ENCODE measurements around the gene AIFM2.
"Not testable (repeated sequence)": the region's sequence is repeated elsewhere in the genome, so short reads cannot be mapped to it uniquely, and the experiment has no call there.

DNA sequence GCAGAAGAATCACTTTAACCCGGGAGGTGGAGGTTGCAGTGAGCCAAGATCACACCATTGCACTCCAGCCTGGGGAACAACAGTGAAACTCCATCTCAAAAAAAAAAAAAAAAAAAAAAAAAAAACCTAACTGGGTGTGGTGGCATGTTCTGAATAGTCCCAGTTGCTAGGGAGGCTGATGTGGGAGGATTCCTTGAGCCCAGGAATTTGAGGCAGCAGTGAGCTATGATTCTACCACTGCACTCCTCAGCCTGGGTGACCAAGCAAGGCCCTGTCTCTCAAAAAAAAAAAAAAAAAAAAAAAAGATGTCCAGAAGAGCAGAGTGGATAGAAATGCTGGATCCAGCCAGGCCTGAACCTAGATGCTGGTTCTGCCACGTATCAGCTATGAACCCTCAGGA lies 51.8 kb downstream of the AIFM2 start:
- not testable (repeated sequence) for TF ChIP-seq GABPA (IDR thresholded peaks at IDR 0.05 in 1 of 2, conservative IDR thresholded peaks at IDR 0.05 in 1 of 2)
- TF ChIP-seq, protein P1, sequence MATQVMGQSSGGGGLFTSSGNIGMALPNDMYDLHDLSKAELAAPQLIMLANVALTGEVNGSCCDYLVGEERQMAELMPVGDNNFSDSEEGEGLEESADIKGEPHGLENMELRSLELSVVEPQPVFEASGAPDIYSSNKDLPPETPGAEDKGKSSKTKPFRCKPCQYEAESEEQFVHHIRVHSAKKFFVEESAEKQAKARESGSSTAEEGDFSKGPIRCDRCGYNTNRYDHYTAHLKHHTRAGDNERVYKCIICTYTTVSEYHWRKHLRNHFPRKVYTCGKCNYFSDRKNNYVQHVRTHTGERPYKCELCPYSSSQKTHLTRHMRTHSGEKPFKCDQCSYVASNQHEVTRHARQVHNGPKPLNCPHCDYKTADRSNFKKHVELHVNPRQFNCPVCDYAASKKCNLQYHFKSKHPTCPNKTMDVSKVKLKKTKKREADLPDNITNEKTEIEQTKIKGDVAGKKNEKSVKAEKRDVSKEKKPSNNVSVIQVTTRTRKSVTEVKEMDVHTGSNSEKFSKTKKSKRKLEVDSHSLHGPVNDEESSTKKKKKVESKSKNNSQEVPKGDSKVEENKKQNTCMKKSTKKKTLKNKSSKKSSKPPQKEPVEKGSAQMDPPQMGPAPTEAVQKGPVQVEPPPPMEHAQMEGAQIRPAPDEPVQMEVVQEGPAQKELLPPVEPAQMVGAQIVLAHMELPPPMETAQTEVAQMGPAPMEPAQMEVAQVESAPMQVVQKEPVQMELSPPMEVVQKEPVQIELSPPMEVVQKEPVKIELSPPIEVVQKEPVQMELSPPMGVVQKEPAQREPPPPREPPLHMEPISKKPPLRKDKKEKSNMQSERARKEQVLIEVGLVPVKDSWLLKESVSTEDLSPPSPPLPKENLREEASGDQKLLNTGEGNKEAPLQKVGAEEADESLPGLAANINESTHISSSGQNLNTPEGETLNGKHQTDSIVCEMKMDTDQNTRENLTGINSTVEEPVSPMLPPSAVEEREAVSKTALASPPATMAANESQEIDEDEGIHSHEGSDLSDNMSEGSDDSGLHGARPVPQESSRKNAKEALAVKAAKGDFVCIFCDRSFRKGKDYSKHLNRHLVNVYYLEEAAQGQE (IDR thresholded peaks at IDR 0.05): not testable (repeated sequence)
- TF ChIP-seq, protein P2, sequence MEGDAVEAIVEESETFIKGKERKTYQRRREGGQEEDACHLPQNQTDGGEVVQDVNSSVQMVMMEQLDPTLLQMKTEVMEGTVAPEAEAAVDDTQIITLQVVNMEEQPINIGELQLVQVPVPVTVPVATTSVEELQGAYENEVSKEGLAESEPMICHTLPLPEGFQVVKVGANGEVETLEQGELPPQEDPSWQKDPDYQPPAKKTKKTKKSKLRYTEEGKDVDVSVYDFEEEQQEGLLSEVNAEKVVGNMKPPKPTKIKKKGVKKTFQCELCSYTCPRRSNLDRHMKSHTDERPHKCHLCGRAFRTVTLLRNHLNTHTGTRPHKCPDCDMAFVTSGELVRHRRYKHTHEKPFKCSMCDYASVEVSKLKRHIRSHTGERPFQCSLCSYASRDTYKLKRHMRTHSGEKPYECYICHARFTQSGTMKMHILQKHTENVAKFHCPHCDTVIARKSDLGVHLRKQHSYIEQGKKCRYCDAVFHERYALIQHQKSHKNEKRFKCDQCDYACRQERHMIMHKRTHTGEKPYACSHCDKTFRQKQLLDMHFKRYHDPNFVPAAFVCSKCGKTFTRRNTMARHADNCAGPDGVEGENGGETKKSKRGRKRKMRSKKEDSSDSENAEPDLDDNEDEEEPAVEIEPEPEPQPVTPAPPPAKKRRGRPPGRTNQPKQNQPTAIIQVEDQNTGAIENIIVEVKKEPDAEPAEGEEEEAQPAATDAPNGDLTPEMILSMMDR (IDR thresholded peaks at IDR 0.05; ENCODE audit: low read depth, low read length, missing input control): not testable (repeated sequence)

All from liver (tissue), 3 donors.